ENCODE measurements around the gene ROCK1. TPM values are rescaled to one million over a fixed set of nuclear protein-coding genes. Genes with fewer than 3 reads are reported as not detected.
A peak's percentile ranks its signal among the peaks of the same experiment; 100 is the strongest.

ROCK1 gene
- total RNA-seq, 1 donor: 42.7 TPM

GRCh38 chr18:21069468-21069867, 42.1 kb downstream of the ROCK1 start:
- TF ChIP-seq CTCF (IDR thresholded peaks at IDR 0.05; ENCODE audit: extremely low read depth, low read depth, low read length): no peak
- Histone ChIP-seq H3K4me1 (ENCODE audit: insufficient read depth, low read length) (peaks cover 6% of the 10 kb centered on the region), H4K20me1 (ENCODE audit: insufficient read depth, low read length) (peaks cover 22% of the 10 kb centered on the region), H3K27me3 (ENCODE audit: insufficient read depth, low read length) (no peaks in the 10 kb centered on the region), H3K27ac (ENCODE audit: low read depth, low read length) (no peak overlapping the region), H2AFZ (ENCODE audit: low read length) (no peak overlapping the region), H3K9me3 (ENCODE audit: low read depth, low read length) (no peaks in the 10 kb centered on the region), H3K4me2 (ENCODE audit: insufficient read depth, low read length) (no peak overlapping the region), H3K79me2 (ENCODE audit: insufficient read depth, low read length) (peaks cover 83% of the 10 kb centered on the region), H3K4me3 (ENCODE audit: insufficient read depth, low read length) (no peak overlapping the region), H3K36me3 (ENCODE audit: insufficient read depth, low read length) (no peaks in the 10 kb centered on the region)
- no peak for DNase-seq (ENCODE audit: insufficient read length, low spot score, missing footprints)

GRCh38 chr18:21064347-21064746, 47.3 kb downstream of the ROCK1 start:
- no peaks in the 10 kb centered on the region for H4K20me1 ChIP-seq (ENCODE audit: insufficient read depth, low read length)
- H2AFZ ChIP-seq (ENCODE audit: low read length): no peak overlapping the region
- peak overlapping the region; percentile 41 for H3K27ac ChIP-seq (ENCODE audit: low read depth, low read length)
- peak; percentile 14 for DNase-seq (ENCODE audit: insufficient read length, low spot score, missing footprints)
- H3K79me2 ChIP-seq (ENCODE audit: insufficient read depth, low read length): peaks cover 86% of the 10 kb centered on the region
- no peaks in the 10 kb centered on the region for H3K27me3 ChIP-seq (ENCODE audit: insufficient read depth, low read length)
- no peak overlapping the region for H3K4me2 ChIP-seq (ENCODE audit: insufficient read depth, low read length)
- no peak for TF ChIP-seq CTCF (IDR thresholded peaks at IDR 0.05; ENCODE audit: extremely low read depth, low read depth, low read length)
- H3K4me3 ChIP-seq (ENCODE audit: insufficient read depth, low read length): no peak overlapping the region
- H3K4me1 ChIP-seq (ENCODE audit: insufficient read depth, low read length): peaks cover 12% of the 10 kb centered on the region
- H3K9me3 ChIP-seq (ENCODE audit: low read depth, low read length): no peaks in the 10 kb centered on the region
- H3K36me3 ChIP-seq (ENCODE audit: insufficient read depth, low read length): no peaks in the 10 kb centered on the region

- Histone ChIP-seq H3K9me3 (ENCODE audit: low read depth, low read length) (no peaks in the 10 kb centered on the region), H4K20me1 (ENCODE audit: insufficient read depth, low read length) (peaks cover 3% of the 10 kb centered on the region), H3K36me3 (ENCODE audit: insufficient read depth, low read length) (no peaks in the 10 kb centered on the region), H3K4me1 (ENCODE audit: insufficient read depth, low read length) (peaks cover 12% of the 10 kb centered on the region), H3K4me2 (ENCODE audit: insufficient read depth, low read length) (no peak overlapping the region), H2AFZ (ENCODE audit: low read length) (no peak overlapping the region), H3K27ac (ENCODE audit: low read depth, low read length) (no peak overlapping the region), H3K79me2 (ENCODE audit: insufficient read depth, low read length) (peaks cover 89% of the 10 kb centered on the region), H3K4me3 (ENCODE audit: insufficient read depth, low read length) (no peak overlapping the region), H3K27me3 (ENCODE audit: insufficient read depth, low read length) (no peaks in the 10 kb centered on the region)
- no peak for DNase-seq (ENCODE audit: insufficient read length, low spot score, missing footprints)
- no peak for TF ChIP-seq CTCF (IDR thresholded peaks at IDR 0.05; ENCODE audit: extremely low read depth, low read depth, low read length)
These were observed 48.6 kb downstream of the ROCK1 start for GRCh38 chr18:21063011-21063410.

- Histone ChIP-seq H3K9me3 (ENCODE audit: low read depth, low read length) (no peaks in the 10 kb centered on the region), H4K20me1 (ENCODE audit: insufficient read depth, low read length) (peaks cover 31% of the 10 kb centered on the region)
These were observed 54.5 kb downstream of the ROCK1 start for GRCh38 chr18:21057112-21057511.

More at GRCh38 chr18:21057112-21057511, 54.5 kb downstream of the ROCK1 start:
- Histone ChIP-seq H2AFZ (ENCODE audit: low read length) (no peak overlapping the region), H3K27ac (ENCODE audit: low read depth, low read length) (no peak overlapping the region), H3K4me1 (ENCODE audit: insufficient read depth, low read length) (peaks cover 18% of the 10 kb centered on the region), H3K4me3 (ENCODE audit: insufficient read depth, low read length) (no peak overlapping the region), H3K27me3 (ENCODE audit: insufficient read depth, low read length) (no peaks in the 10 kb centered on the region), H3K36me3 (ENCODE audit: insufficient read depth, low read length) (no peaks in the 10 kb centered on the region), H3K79me2 (ENCODE audit: insufficient read depth, low read length) (peaks cover 88% of the 10 kb centered on the region), H3K4me2 (ENCODE audit: insufficient read depth, low read length) (no peak overlapping the region)
- no peak for TF ChIP-seq CTCF (IDR thresholded peaks at IDR 0.05; ENCODE audit: extremely low read depth, low read depth, low read length)
- no peak for DNase-seq (ENCODE audit: insufficient read length, low spot score, missing footprints)
